WTC11 (cell line): ENCODE data around the gene STK31. TPM values are rescaled to one million over a fixed set of nuclear protein-coding genes. Genes with fewer than 3 reads are reported as not detected.

Experiments
- ATAC-seq: fragments of 200-7000 bp; cut with Tn5 transposase; 2 replicates; pipeline ENCODE4 v1.10.0; 2021; ENCODE audit warnings: mild to moderate bottlenecking, moderate library complexity
- CTCF ChIA-PET: fragments of 300-600 bp; sonication (Branson Sonifier 250); formaldehyde crosslinking; loops from one replicate; lab custom pipeline; 2021; ENCODE audit warnings: antibody characterized with exemption; lab: Charles Lee
- POLR2A ChIA-PET: fragments of 350-600 bp; sonication (Branson Sonifier 250); formaldehyde crosslinking; loops from one replicate; lab custom pipeline; 2021; ENCODE audit warnings: antibody characterized with exemption; lab: Charles Lee
- DNase-seq: peaks from one replicate; pipeline ENCODE4 v3.0.0; 2021; ENCODE audit warnings: low spot score
- H3K27ac Mint-ChIP-seq: 2 replicates; pipeline ENCODE4 v1.8.0; 2021; ENCODE audit warnings: mixed read lengths
- H3K27me3 Mint-ChIP-seq: 2 replicates; pipeline ENCODE4 v1.8.0; 2021; ENCODE audit warnings: low read depth, mild to moderate bottlenecking, moderate library complexity, mixed read lengths
- H3K36me3 Mint-ChIP-seq: 2 replicates; pipeline ENCODE4 v1.8.0; 2021; ENCODE audit warnings: mixed read lengths
- H3K4me1 Mint-ChIP-seq: 2 replicates; pipeline ENCODE4 v1.8.0; 2022; ENCODE audit warnings: mixed read lengths
- H3K4me3 Mint-ChIP-seq: 2 replicates; pipeline ENCODE4 v1.8.0; 2021; ENCODE audit warnings: mild to moderate bottlenecking, moderate library complexity, mixed read lengths
- H3K9me3 Mint-ChIP-seq: 2 replicates; pipeline ENCODE4 v1.8.0; 2021; ENCODE audit warnings: mixed read lengths
- ATF1 ChIP-seq: sonication (generic); formaldehyde crosslinking; IDR thresholded peaks from 2 replicates; pipeline ENCODE4 v1.8.1; 2023; ENCODE audit warnings: mild to moderate bottlenecking, moderate library complexity, missing genetic modification reagents
- CREM ChIP-seq: sonication (generic); formaldehyde crosslinking; IDR thresholded peaks from 2 replicates; pipeline ENCODE4 v1.8.1; 2022; ENCODE audit warnings: mild to moderate bottlenecking, missing genetic modification reagents, moderate library complexity
- ELF4 ChIP-seq: sonication (generic); formaldehyde crosslinking; IDR thresholded peaks from 2 replicates; pipeline ENCODE4 v1.8.1; 2022; ENCODE audit warnings: low read depth, mild to moderate bottlenecking, moderate library complexity, missing genetic modification reagents
- ETV6 ChIP-seq: sonication (generic); formaldehyde crosslinking; IDR thresholded peaks from 2 replicates; pipeline ENCODE4 v1.8.1; 2022; ENCODE audit warnings: mild to moderate bottlenecking, missing genetic modification reagents
- FOXJ3 ChIP-seq: sonication (generic); formaldehyde crosslinking; IDR thresholded peaks from 2 replicates; pipeline ENCODE4 v1.9.0; 2021; ENCODE audit warnings: missing genetic modification reagents, mild to moderate bottlenecking, borderline replicate concordance
- GRHL2 ChIP-seq: fragments of 250-450 bp; sonication (Bioruptor Pico); IDR thresholded peaks from 2 replicates; pipeline ENCODE4 v1.8.0; 2022; ENCODE audit warnings: mild to moderate bottlenecking, moderate library complexity; ENCODE audit not compliant: insufficient replicate concordance, severe bottlenecking
- HMGA2 ChIP-seq: fragments of 250-450 bp; sonication (Bioruptor Pico); IDR thresholded peaks from 2 replicates; pipeline ENCODE4 v1.4.0; 2021; ENCODE audit warnings: mild to moderate bottlenecking, moderate library complexity
- NFATC4 ChIP-seq: fragments of 250-450 bp; sonication (Bioruptor Pico); IDR thresholded peaks from 2 replicates; pipeline ENCODE4 v1.9.0; 2021; ENCODE audit warnings: mild to moderate bottlenecking
- NR1H2 ChIP-seq: sonication (generic); formaldehyde crosslinking; IDR thresholded peaks from 2 replicates; pipeline ENCODE4 v1.9.0; 2021; ENCODE audit warnings: mild to moderate bottlenecking, moderate library complexity, missing genetic modification reagents
- NR3C1 ChIP-seq: sonication (generic); formaldehyde crosslinking; conservative IDR thresholded peaks from 2 replicates; pipeline ENCODE4 v1.8.1; 2023; ENCODE audit warnings: low read depth, mild to moderate bottlenecking, missing genetic modification reagents
- RELA ChIP-seq: sonication (generic); formaldehyde crosslinking; IDR thresholded peaks from 2 replicates; pipeline ENCODE4 v1.8.1; 2022; ENCODE audit warnings: missing genetic modification reagents, mild to moderate bottlenecking, borderline replicate concordance
- SMAD4 ChIP-seq: sonication (generic); formaldehyde crosslinking; IDR thresholded peaks from 2 replicates; pipeline ENCODE4 v1.8.0; 2022; ENCODE audit warnings: mild to moderate bottlenecking, missing genetic modification reagents
- SOX15 ChIP-seq: fragments of 250-450 bp; sonication (Bioruptor Pico); IDR thresholded peaks from 2 replicates; pipeline ENCODE4 v1.9.0; 2021; ENCODE audit warnings: mild to moderate bottlenecking
- TEAD1 ChIP-seq: sonication (generic); formaldehyde crosslinking; IDR thresholded peaks from 2 replicates; pipeline ENCODE4 v1.8.0; 2022; ENCODE audit warnings: mild to moderate bottlenecking, missing genetic modification reagents
- ZNF219 ChIP-seq: sonication (generic); formaldehyde crosslinking; IDR thresholded peaks from 2 replicates; pipeline ENCODE4 v1.8.0; 2023; ENCODE audit warnings: missing genetic modification reagents, mild to moderate bottlenecking, borderline replicate concordance
- ZNF423 ChIP-seq: fragments of 250-450 bp; sonication (Bioruptor Pico); IDR thresholded peaks from 2 replicates; pipeline ENCODE4 v2.1.2; 2022; ENCODE audit warnings: mild to moderate bottlenecking, moderate library complexity
- total RNA-seq: library from RNA; stranded (reverse); gene quantifications from 3 replicates; pipeline ENCODE4 v1.2.3, GENCODE V29; 2021
- TF ChIP-seq, protein P1 (sequence below): sonication (generic); formaldehyde crosslinking; IDR thresholded peaks from 2 replicates; pipeline ENCODE4 v1.8.1; 2022; ENCODE audit warnings: low read depth, mild to moderate bottlenecking, moderate library complexity, missing genetic modification reagents, borderline replicate concordance
- TF ChIP-seq, protein P2 (sequence below): fragments of 200-600 bp; IDR thresholded peaks from 2 replicates; pipeline ENCODE4 v1.8.0; 2022; ENCODE audit warnings: antibody characterized with exemption
- TF ChIP-seq, protein P3 (sequence below): fragments of 250-450 bp; sonication (Bioruptor Pico); IDR thresholded peaks from 2 replicates; pipeline ENCODE4 v1.9.0; 2021; ENCODE audit warnings: mild to moderate bottlenecking
- TF ChIP-seq, protein P4 (sequence below): fragments of 250-450 bp; sonication (Bioruptor Pico); IDR thresholded peaks from 2 replicates; pipeline ENCODE4 v1.9.0; 2021; ENCODE audit warnings: mild to moderate bottlenecking
- TF ChIP-seq, protein P5 (sequence below): sonication (generic); formaldehyde crosslinking; IDR thresholded peaks from 2 replicates; pipeline ENCODE4 v1.8.0; 2022; ENCODE audit warnings: mild to moderate bottlenecking, missing genetic modification reagents

Gene STK31
- total RNA-seq, 1 experiment from 2014 or later: 0.42 TPM

DNA sequence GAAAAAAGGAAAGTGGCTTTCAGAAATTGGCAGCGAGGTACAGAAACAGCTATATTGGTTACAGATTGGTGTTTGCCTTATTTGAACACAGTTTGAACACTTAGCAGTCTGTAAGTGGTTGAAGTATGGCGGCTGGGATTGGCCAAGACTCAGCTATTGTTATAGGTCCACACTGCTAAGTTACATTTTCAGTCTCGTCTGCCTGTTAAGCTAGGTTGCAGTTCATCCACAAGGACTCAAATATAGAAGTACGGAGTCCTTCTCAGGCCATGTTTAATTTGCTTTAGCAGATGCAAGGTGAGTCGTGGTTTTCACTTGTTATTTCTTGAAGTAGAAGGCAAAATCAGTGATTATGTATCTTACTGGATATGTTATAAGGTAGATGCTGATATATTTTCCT is 73.1 kb downstream of the STK31 start:
- POLR2A ChIA-PET: no interaction called here
- no peak for DNase-seq
- H3K36me3 Mint-ChIP-seq: no peaks in the 10 kb centered on the region
- no peak for TF ChIP-seq GRHL2 (CRISPR knock-in tag)
- no peak for TF ChIP-seq TEAD1
- no peak for TF ChIP-seq CREM (CRISPR knock-in tag)
- TF ChIP-seq, all 79 proteins: peak for 0
- no peak for ATAC-seq
- CTCF ChIA-PET: no interaction called here
- Mint-ChIP-seq H3K9me3 (peaks cover 19% of the 10 kb centered on the region; the same call in 1 of the 2 replicates), H3K27me3 (no peaks in the 10 kb centered on the region; the same call in 1 of the 2 replicates), H3K4me3 (no peak overlapping the region), H3K4me1 (peaks cover 7% of the 10 kb centered on the region; the same call in 1 of the 2 replicates), H3K27ac (no peak overlapping the region)

DNA sequence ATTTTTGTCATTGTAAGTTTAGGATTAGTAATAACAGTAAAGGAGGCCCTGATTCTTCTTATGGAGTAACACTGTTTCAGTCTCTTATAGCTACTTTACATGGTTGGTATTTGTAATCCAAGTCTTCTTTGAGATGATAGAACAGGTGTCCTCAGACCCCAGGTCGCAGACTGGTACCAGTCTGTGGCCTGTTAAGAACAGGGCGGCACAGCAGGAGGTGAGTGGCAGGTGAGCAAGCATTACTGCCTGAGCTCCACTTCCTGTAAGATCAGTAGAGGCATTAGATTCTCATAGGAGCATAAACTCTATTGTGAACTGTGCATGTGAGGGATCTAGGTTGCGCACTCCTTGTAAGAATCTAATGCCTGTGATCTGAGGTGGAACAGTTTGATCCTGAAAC is 77.3 kb downstream of the STK31 start:
- H3K36me3 Mint-ChIP-seq: no peaks in the 10 kb centered on the region
- CTCF ChIA-PET: no interaction called here
- no peaks in the 10 kb centered on the region for H3K4me1 Mint-ChIP-seq
- no peak overlapping the region for H3K27ac Mint-ChIP-seq
- POLR2A ChIA-PET: no interaction called here
- ATAC-seq (no peak), DNase-seq (peak; percentile 29)
- H3K9me3 Mint-ChIP-seq: no peaks in the 10 kb centered on the region
- H3K4me3 Mint-ChIP-seq: no peak overlapping the region
- no peaks in the 10 kb centered on the region for H3K27me3 Mint-ChIP-seq
- TF ChIP-seq, protein P1, sequence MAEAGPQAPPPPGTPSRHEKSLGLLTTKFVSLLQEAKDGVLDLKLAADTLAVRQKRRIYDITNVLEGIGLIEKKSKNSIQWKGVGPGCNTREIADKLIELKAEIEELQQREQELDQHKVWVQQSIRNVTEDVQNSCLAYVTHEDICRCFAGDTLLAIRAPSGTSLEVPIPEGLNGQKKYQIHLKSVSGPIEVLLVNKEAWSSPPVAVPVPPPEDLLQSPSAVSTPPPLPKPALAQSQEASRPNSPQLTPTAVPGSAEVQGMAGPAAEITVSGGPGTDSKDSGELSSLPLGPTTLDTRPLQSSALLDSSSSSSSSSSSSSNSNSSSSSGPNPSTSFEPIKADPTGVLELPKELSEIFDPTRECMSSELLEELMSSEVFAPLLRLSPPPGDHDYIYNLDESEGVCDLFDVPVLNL: no peak
- TF ChIP-seq NFATC4 (CRISPR knock-in tag): no peak
- no peak for TF ChIP-seq ELF4
- TF ChIP-seq, protein P2, sequence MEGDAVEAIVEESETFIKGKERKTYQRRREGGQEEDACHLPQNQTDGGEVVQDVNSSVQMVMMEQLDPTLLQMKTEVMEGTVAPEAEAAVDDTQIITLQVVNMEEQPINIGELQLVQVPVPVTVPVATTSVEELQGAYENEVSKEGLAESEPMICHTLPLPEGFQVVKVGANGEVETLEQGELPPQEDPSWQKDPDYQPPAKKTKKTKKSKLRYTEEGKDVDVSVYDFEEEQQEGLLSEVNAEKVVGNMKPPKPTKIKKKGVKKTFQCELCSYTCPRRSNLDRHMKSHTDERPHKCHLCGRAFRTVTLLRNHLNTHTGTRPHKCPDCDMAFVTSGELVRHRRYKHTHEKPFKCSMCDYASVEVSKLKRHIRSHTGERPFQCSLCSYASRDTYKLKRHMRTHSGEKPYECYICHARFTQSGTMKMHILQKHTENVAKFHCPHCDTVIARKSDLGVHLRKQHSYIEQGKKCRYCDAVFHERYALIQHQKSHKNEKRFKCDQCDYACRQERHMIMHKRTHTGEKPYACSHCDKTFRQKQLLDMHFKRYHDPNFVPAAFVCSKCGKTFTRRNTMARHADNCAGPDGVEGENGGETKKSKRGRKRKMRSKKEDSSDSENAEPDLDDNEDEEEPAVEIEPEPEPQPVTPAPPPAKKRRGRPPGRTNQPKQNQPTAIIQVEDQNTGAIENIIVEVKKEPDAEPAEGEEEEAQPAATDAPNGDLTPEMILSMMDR: no peak
- no peak for TF ChIP-seq RELA (CRISPR knock-in tag)
- TF ChIP-seq ZNF219 (CRISPR knock-in tag): no peak
- no peak for TF ChIP-seq NR1H2
- no peak for TF ChIP-seq ZNF423 (CRISPR knock-in tag)
- TF ChIP-seq, protein P3, sequence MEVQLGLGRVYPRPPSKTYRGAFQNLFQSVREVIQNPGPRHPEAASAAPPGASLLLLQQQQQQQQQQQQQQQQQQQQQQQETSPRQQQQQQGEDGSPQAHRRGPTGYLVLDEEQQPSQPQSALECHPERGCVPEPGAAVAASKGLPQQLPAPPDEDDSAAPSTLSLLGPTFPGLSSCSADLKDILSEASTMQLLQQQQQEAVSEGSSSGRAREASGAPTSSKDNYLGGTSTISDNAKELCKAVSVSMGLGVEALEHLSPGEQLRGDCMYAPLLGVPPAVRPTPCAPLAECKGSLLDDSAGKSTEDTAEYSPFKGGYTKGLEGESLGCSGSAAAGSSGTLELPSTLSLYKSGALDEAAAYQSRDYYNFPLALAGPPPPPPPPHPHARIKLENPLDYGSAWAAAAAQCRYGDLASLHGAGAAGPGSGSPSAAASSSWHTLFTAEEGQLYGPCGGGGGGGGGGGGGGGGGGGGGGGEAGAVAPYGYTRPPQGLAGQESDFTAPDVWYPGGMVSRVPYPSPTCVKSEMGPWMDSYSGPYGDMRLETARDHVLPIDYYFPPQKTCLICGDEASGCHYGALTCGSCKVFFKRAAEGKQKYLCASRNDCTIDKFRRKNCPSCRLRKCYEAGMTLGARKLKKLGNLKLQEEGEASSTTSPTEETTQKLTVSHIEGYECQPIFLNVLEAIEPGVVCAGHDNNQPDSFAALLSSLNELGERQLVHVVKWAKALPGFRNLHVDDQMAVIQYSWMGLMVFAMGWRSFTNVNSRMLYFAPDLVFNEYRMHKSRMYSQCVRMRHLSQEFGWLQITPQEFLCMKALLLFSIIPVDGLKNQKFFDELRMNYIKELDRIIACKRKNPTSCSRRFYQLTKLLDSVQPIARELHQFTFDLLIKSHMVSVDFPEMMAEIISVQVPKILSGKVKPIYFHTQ: no peak
- TF ChIP-seq NR3C1: no peak
- TF ChIP-seq SMAD4 (CRISPR knock-in tag): no peak
- TF ChIP-seq SOX15 (CRISPR knock-in tag): no peak

DNA sequence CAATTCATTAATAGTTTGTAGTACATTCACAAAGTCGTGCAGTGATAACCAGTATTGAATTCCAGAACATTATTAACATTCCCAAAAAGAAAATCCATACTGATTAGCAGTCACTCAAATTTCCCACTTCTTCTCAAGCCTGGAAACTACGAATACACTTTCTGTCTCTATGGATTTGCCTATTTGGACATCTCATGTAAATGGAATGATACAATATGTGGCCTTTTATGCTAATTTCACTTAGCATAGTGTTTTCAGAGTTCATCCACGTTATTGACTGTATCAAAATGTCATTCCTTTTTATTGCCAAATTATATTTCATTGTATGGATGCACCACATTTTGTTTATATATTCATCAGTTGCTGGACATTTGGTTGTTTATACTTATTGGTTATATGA is 78.8 kb downstream of the STK31 start:
- H3K27me3 Mint-ChIP-seq: no peaks in the 10 kb centered on the region; the same call in 1 of the 2 replicates
- peaks cover 12% of the 10 kb centered on the region for H3K9me3 Mint-ChIP-seq
- H3K27ac Mint-ChIP-seq: no peak overlapping the region
- no peaks in the 10 kb centered on the region for H3K4me1 Mint-ChIP-seq
- DNase-seq: no peak
- ChIA-PET CTCF (no interaction called here), POLR2A (interaction anchor here (1.1 kb wide), 1 partner anchor 100 kb away, joined by 4 read pairs; no protein-coding TSS in a partner anchor)
- peaks cover 11% of the 10 kb centered on the region for H3K36me3 Mint-ChIP-seq
- no peak overlapping the region for H3K4me3 Mint-ChIP-seq
- ATAC-seq: no peak
- TF ChIP-seq, protein P4, sequence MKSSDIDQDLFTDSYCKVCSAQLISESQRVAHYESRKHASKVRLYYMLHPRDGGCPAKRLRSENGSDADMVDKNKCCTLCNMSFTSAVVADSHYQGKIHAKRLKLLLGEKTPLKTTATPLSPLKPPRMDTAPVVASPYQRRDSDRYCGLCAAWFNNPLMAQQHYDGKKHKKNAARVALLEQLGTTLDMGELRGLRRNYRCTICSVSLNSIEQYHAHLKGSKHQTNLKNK (CRISPR knock-in tag): no peak
- TF ChIP-seq, protein P3: no peak
- TF ChIP-seq HMGA2 (CRISPR knock-in tag) (no peak), FOXJ3 (no peak), ATF1 (CRISPR knock-in tag) (no peak), ETV6 (CRISPR knock-in tag) (no peak)
- TF ChIP-seq, protein P1: no peak
- TF ChIP-seq, protein P5, sequence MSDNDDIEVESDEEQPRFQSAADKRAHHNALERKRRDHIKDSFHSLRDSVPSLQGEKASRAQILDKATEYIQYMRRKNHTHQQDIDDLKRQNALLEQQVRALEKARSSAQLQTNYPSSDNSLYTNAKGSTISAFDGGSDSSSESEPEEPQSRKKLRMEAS: no peak
